Measurements from ENCODE around the gene SIPA1.

SIPA1 gene

GRCh38 chr11:65644837-65645236, 6.9 kb downstream of the SIPA1 start:
- no peak for DNase-seq (ENCODE audit: low spot score)
- TF ChIP-seq, protein P1, sequence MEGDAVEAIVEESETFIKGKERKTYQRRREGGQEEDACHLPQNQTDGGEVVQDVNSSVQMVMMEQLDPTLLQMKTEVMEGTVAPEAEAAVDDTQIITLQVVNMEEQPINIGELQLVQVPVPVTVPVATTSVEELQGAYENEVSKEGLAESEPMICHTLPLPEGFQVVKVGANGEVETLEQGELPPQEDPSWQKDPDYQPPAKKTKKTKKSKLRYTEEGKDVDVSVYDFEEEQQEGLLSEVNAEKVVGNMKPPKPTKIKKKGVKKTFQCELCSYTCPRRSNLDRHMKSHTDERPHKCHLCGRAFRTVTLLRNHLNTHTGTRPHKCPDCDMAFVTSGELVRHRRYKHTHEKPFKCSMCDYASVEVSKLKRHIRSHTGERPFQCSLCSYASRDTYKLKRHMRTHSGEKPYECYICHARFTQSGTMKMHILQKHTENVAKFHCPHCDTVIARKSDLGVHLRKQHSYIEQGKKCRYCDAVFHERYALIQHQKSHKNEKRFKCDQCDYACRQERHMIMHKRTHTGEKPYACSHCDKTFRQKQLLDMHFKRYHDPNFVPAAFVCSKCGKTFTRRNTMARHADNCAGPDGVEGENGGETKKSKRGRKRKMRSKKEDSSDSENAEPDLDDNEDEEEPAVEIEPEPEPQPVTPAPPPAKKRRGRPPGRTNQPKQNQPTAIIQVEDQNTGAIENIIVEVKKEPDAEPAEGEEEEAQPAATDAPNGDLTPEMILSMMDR (IDR thresholded peaks at IDR 0.05; ENCODE audit: extremely low read depth, missing control alignments) = no peak

- TF ChIP-seq, protein P1 (IDR thresholded peaks at IDR 0.05; ENCODE audit: extremely low read depth, missing control alignments) = no peak
- no peak for DNase-seq (ENCODE audit: low spot score)
Observed at GRCh38 chr11:65645710-65646109, 7.8 kb downstream of the SIPA1 start.

DNA sequence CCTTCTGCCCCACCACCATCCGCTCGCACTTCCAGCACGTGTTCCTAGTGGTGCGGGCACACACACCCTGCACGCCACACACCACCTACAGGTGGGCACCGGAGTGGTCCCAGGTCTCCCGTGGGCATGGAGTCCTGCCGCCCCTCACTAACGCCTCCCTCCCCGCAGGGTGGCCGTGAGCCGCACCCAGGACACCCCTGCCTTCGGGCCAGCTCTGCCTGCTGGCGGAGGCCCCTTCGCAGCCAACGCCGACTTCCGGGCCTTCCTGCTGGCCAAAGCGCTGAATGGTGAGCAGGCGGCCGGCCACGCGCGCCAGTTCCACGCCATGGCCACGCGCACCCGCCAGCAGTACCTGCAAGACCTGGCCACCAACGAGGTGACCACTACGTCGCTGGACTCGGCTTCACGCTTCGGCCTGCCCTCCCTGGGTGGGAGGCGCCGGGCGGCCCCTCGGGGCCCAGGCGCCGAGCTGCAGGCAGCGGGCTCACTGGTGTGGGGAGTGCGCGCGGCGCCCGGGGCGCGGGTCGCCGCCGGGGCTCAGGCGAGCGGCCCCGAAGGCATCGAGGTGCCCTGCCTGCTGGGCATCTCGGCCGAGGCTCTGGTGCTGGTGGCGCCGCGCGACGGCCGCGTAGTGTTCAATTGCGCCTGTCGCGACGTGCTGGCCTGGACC, 8.5 kb downstream of the SIPA1 start:
- TF ChIP-seq, protein P1 (IDR thresholded peaks at IDR 0.05; ENCODE audit: extremely low read depth, missing control alignments) = no peak
- no peak for DNase-seq (ENCODE audit: low spot score)

- DNase-seq (ENCODE audit: low spot score) = no peak
- TF ChIP-seq, protein P1 (IDR thresholded peaks at IDR 0.05; ENCODE audit: extremely low read depth, missing control alignments) = no peak
Observed at GRCh38 chr11:65646958-65647701, 9.2 kb downstream of the SIPA1 start.

DNA sequence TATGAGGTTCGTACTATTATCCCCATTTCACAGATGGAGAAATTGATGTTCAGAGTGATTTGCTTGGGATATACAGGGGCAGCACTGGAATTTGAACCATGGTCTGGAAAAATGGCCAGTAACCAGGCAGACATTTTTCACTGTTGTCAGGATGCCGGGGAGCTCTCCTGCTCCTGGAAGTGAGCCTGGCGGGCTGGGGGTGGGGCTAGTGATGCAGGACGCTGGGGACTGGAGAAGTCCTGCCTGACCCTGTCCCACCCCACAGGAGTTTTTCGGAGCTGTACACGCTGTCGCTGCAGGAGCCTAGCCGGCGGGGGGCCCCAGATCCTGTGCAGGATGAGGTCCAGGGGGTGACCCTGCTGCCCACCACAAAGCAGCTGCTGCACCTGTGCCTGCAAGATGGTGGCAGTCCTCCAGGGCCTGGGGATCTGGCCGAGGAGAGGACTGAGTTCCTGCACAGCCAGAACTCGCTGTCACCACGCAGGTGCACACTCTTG, 11.1 kb downstream of the SIPA1 start:
- no peak for DNase-seq (ENCODE audit: low spot score)
- TF ChIP-seq, protein P1 (IDR thresholded peaks at IDR 0.05; ENCODE audit: extremely low read depth, missing control alignments) = no peak

GRCh38 chr11:65649656-65650546, 12.0 kb downstream of the SIPA1 start:
- DNase-seq (ENCODE audit: low spot score) = no peak
- TF ChIP-seq, protein P1 (IDR thresholded peaks at IDR 0.05; ENCODE audit: extremely low read depth, missing control alignments) = no peak
